DOHH2 (cell line): Measurements from ENCODE around the gene NEK7.
"Not testable (repeated sequence)": the region's sequence is repeated elsewhere in the genome, so short reads cannot be mapped to it uniquely, and the experiment has no call there.

Source experiments
- H3F3A ChIP-seq: fragments of 200-600 bp; sonication (generic), shearing (Covaris generic); 2 replicates; pipeline ENCODE4 v1.6.0; 2016; ENCODE audit warnings: antibody characterized with exemption, mild to moderate bottlenecking; ENCODE audit not compliant: control insufficient read depth, insufficient read depth
- H3K27ac ChIP-seq: fragments of 200-600 bp; sonication (generic); 2 replicates; pipeline ENCODE4 v1.5.1; 2014; ENCODE audit warnings: low read depth, mild to moderate bottlenecking, low read length, moderate library complexity
- H3K27me3 ChIP-seq: fragments of 200-600 bp; sonication (generic); 2 replicates; pipeline ENCODE4 v1.6.1; 2014; ENCODE audit warnings: mild to moderate bottlenecking, low read length, mixed read lengths; ENCODE audit not compliant: control insufficient read depth
- H3K36me3 ChIP-seq: fragments of 200-600 bp; sonication (generic); 2 replicates; pipeline ENCODE4 v1.6.1; 2014; ENCODE audit warnings: mild to moderate bottlenecking, low read length, moderate library complexity, mixed read lengths; ENCODE audit not compliant: control insufficient read depth
- H3K4me1 ChIP-seq: fragments of 200-600 bp; sonication (generic); 2 replicates; pipeline ENCODE4 v1.6.1; 2014; ENCODE audit warnings: mild to moderate bottlenecking, low read length, mixed read lengths; ENCODE audit not compliant: control insufficient read depth
- H3K4me2 ChIP-seq: fragments of 200-600 bp; sonication (generic); 2 replicates; pipeline ENCODE4 v1.6.0; 2014; ENCODE audit warnings: mild to moderate bottlenecking, low read length, moderate library complexity
- H3K4me3 ChIP-seq: fragments of 200-600 bp; sonication (generic); 2 replicates; pipeline ENCODE4 v1.5.1; 2014; ENCODE audit warnings: mild to moderate bottlenecking, low read length, mixed read lengths
- H3K79me2 ChIP-seq: fragments of 200-600 bp; sonication (generic); 2 replicates; pipeline ENCODE4 v1.6.1; 2014; ENCODE audit warnings: mild to moderate bottlenecking, low read length, mixed read lengths; ENCODE audit not compliant: control insufficient read depth
- H3K9me2 ChIP-seq: fragments of 200-600 bp; sonication (generic); replicated peaks from 2 replicates; pipeline ENCODE4 v1.6.1; 2014; ENCODE audit warnings: mild to moderate bottlenecking, low read length, mixed read lengths; ENCODE audit not compliant: control insufficient read depth
- H3K9me3 ChIP-seq: fragments of 200-600 bp; sonication (generic); 2 replicates; pipeline ENCODE4 v1.6.1; 2014; ENCODE audit warnings: antibody characterized with exemption, low read length, mixed read lengths; ENCODE audit not compliant: control insufficient read depth, insufficient read depth
- H4K20me1 ChIP-seq: fragments of 200-600 bp; sonication (generic); 2 replicates; pipeline ENCODE4 v1.6.0; 2014; ENCODE audit warnings: low read depth, mild to moderate bottlenecking, antibody characterized with exemption, low read length, moderate library complexity; ENCODE audit not compliant: control insufficient read depth, insufficient read depth
- CTCF ChIP-seq: fragments of 200-600 bp; sonication (generic); IDR thresholded peaks from one replicate; pipeline ENCODE4 v1.5.1; 2014; ENCODE audit warnings: antibody characterized with exemption, mild to moderate bottlenecking, low read depth, low read length; ENCODE audit not compliant: poor library complexity, severe bottlenecking
- EZH2phosphoT487 ChIP-seq: fragments of 200-600 bp; sonication (generic); IDR thresholded peaks from 2 replicates; pipeline ENCODE4 v1.6.1; 2017; ENCODE audit warnings: borderline replicate concordance, mild to moderate bottlenecking, antibody characterized with exemption, low read length, moderate library complexity, mixed read lengths

The NEK7 gene

GRCh38 chr1:198315331-198315730 lies 158.5 kb downstream of the NEK7 start:
- not testable (repeated sequence) for H3K9me3 ChIP-seq, H3K4me1 ChIP-seq, H3K79me2 ChIP-seq, H3F3A ChIP-seq, H3K27me3 ChIP-seq, H3K9me2 ChIP-seq, H3K27ac ChIP-seq, H3K4me3 ChIP-seq, H3K4me2 ChIP-seq, H3K36me3 ChIP-seq, H4K20me1 ChIP-seq

GRCh38 chr1:198316546-198317100 lies 159.8 kb downstream of the NEK7 start:
- no peaks in the 10 kb centered on the region for H3K27me3 ChIP-seq
- no peak overlapping the region for H3K4me2 ChIP-seq
- TF ChIP-seq CTCF = no peak
- TF ChIP-seq EZH2phosphoT487 = no peak
- H3K27ac ChIP-seq = no peak overlapping the region
- H3K4me3 ChIP-seq = no peak overlapping the region
- no peaks in the 10 kb centered on the region for H3K9me3 ChIP-seq
- no peaks in the 10 kb centered on the region for H3K4me1 ChIP-seq
- H3F3A ChIP-seq = no peaks in the 10 kb centered on the region; the same call in 1 of the 2 replicates
- no peaks in the 10 kb centered on the region for H4K20me1 ChIP-seq
- H3K79me2 ChIP-seq = no peaks in the 10 kb centered on the region
- no peaks in the 10 kb centered on the region for H3K9me2 ChIP-seq
- H3K36me3 ChIP-seq = peaks cover 6% of the 10 kb centered on the region

GRCh38 chr1:198318085-198318484 lies 161.3 kb downstream of the NEK7 start:
- Histone ChIP-seq H3K4me1 (no peaks in the 10 kb centered on the region), H3K36me3 (peaks cover 6% of the 10 kb centered on the region), H3K9me2 (no peaks in the 10 kb centered on the region), H3F3A (no peaks in the 10 kb centered on the region; the same call in 1 of the 2 replicates), H3K9me3 (no peaks in the 10 kb centered on the region), H3K4me2 (no peak overlapping the region), H3K27ac (no peak overlapping the region), H3K79me2 (no peaks in the 10 kb centered on the region), H4K20me1 (no peaks in the 10 kb centered on the region), H3K4me3 (no peak overlapping the region), H3K27me3 (no peaks in the 10 kb centered on the region)
- TF ChIP-seq EZH2phosphoT487 (no peak), CTCF (no peak)

GRCh38 chr1:198320759-198321158 lies 164.0 kb downstream of the NEK7 start:
- Histone ChIP-seq H3K9me3 (no peaks in the 10 kb centered on the region), H3K4me3 (no peak overlapping the region), H3K4me1 (no peaks in the 10 kb centered on the region), H4K20me1 (no peaks in the 10 kb centered on the region), H3F3A (no peaks in the 10 kb centered on the region; the same call in 1 of the 2 replicates), H3K27ac (no peak overlapping the region), H3K27me3 (no peaks in the 10 kb centered on the region), H3K4me2 (no peak overlapping the region), H3K9me2 (no peaks in the 10 kb centered on the region), H3K36me3 (peaks cover 6% of the 10 kb centered on the region), H3K79me2 (no peaks in the 10 kb centered on the region)
- no peak for TF ChIP-seq CTCF
- TF ChIP-seq EZH2phosphoT487 = no peak
